Neuronal stem cell (in vitro differentiated cells): ENCODE data around the gene SLC34A3.

ENCODE experiments used
- DNase-seq: peaks from one replicate; pipeline ENCODE4 v3.0.0-alpha.2; 2013; ENCODE audit warnings: low spot score
- H2AFZ ChIP-seq: one replicate; pipeline ENCODE4 v1.6.1; 2013; ENCODE audit warnings: mild to moderate bottlenecking, low read length, inconsistent platforms
- H2AK5ac ChIP-seq: 2 replicates; pipeline ENCODE4 v1.6.1; 2013; ENCODE audit warnings: low read depth, mild to moderate bottlenecking, inconsistent platforms, low read length, moderate library complexity, mixed read lengths
- H2BK120ac ChIP-seq: 2 replicates; pipeline ENCODE4 v1.6.1; 2013; ENCODE audit warnings: low read depth, mild to moderate bottlenecking, inconsistent platforms, low read length, moderate library complexity, mixed read lengths
- H2BK12ac ChIP-seq: one replicate; pipeline ENCODE4 v1.6.1; 2013; ENCODE audit warnings: low read length, inconsistent platforms
- H2BK15ac ChIP-seq: 2 replicates; pipeline ENCODE4 v1.6.1; 2013; ENCODE audit warnings: mild to moderate bottlenecking, low read length, inconsistent platforms, mixed read lengths
- H2BK5ac ChIP-seq: one replicate; pipeline ENCODE4 v1.6.1; 2013; ENCODE audit warnings: inconsistent platforms, mild to moderate bottlenecking, low read length, moderate library complexity
- H3K14ac ChIP-seq: one replicate; pipeline ENCODE4 v1.6.1; 2013; ENCODE audit warnings: low read length, inconsistent platforms
- H3K18ac ChIP-seq: 2 replicates; pipeline ENCODE4 v1.6.1; 2013; ENCODE audit warnings: low read length, inconsistent platforms
- H3K23ac ChIP-seq: 2 replicates; pipeline ENCODE4 v1.6.1; 2013; ENCODE audit warnings: low read depth, mild to moderate bottlenecking, mixed read lengths, low read length, inconsistent platforms; ENCODE audit not compliant: poor library complexity
- H3K27ac ChIP-seq: replicated peaks from 3 replicates; pipeline ENCODE4 v1.5.1; 2013; ENCODE audit warnings: low read length, inconsistent platforms
- H3K27me3 ChIP-seq, 3 experiments: 2 replicates each; pipeline ENCODE4 v1.6.1; 2013; ENCODE audit warnings: low read length in 3 of 3, mild to moderate bottlenecking in 2 of 3, inconsistent platforms in 1 of 3, low read depth in 1 of 3, mixed read lengths in 1 of 3, moderate library complexity in 1 of 3; ENCODE audit not compliant: control insufficient read depth in 3 of 3, insufficient read depth in 3 of 3
- H3K36me3 ChIP-seq, 2 donors: replicated peaks in 1 of 2; 2 replicates each; pipeline ENCODE4 v1.6.1; 2013; ENCODE audit warnings: low read length in 2 of 2; ENCODE audit not compliant: control insufficient read depth in 2 of 2, insufficient read depth in 2 of 2
- H3K4ac ChIP-seq: 2 replicates; pipeline ENCODE4 v1.6.1; 2013; ENCODE audit warnings: inconsistent platforms, mild to moderate bottlenecking, low read length, moderate library complexity
- H3K4me1 ChIP-seq, 2 donors: 1 replicate in 1 of 2; 2 replicates in 1 of 2; pipeline ENCODE4 v1.6.1; 2013; ENCODE audit warnings: low read length in 2 of 2, low read depth in 1 of 2; ENCODE audit not compliant: control insufficient read depth in 2 of 2, insufficient read depth in 1 of 2
- H3K4me2 ChIP-seq: one replicate; pipeline ENCODE4 v1.6.1; 2013; ENCODE audit warnings: mild to moderate bottlenecking, low read length, inconsistent platforms; ENCODE audit not compliant: insufficient read depth, poor library complexity, severe bottlenecking
- H3K4me3 ChIP-seq, 2 donors: 2 replicates each; pipeline ENCODE4 v1.5.1; 2013; ENCODE audit warnings: low read length in 2 of 2, mild to moderate bottlenecking in 2 of 2, inconsistent platforms in 1 of 2, moderate library complexity in 1 of 2
- H3K79me1 ChIP-seq: one replicate; pipeline ENCODE4 v1.6.1; 2013; ENCODE audit warnings: low read depth, mild to moderate bottlenecking, inconsistent platforms, low read length, moderate library complexity
- H3K9ac ChIP-seq: one replicate; pipeline ENCODE4 v1.6.1; 2013; ENCODE audit warnings: mild to moderate bottlenecking, low read depth, low read length, inconsistent platforms; ENCODE audit not compliant: poor library complexity
- H3K9me3 ChIP-seq, 2 donors: replicated peaks in 1 of 2; 2 replicates each; pipeline versions ENCODE3 to v1.6.1; 2013; ENCODE audit warnings: low read length in 2 of 2, mild to moderate bottlenecking in 2 of 2, inconsistent platforms in 1 of 2, low read depth in 1 of 2, mixed read lengths in 1 of 2, moderate library complexity in 1 of 2; ENCODE audit not compliant: control insufficient read depth in 2 of 2, insufficient read depth in 1 of 2
- H4K8ac ChIP-seq: one replicate; pipeline ENCODE4 v1.6.1; 2013; ENCODE audit warnings: low read depth, mild to moderate bottlenecking, inconsistent platforms, low read length, moderate library complexity
- H4K91ac ChIP-seq: one replicate; pipeline ENCODE4 v1.6.1; 2013; ENCODE audit warnings: low read length, low read depth, mild to moderate bottlenecking, inconsistent platforms; ENCODE audit not compliant: poor library complexity
- WGBS, 2 donors: extraction: QIAGEN DNeasy Blood & Tissue Kit; methylation state at CpG; one replicate each; pipeline ENCODE4 v1.1.7; 2013; ENCODE audit warnings: missing lambda C conversion rate in 2 of 2, mixed read lengths in 1 of 2; ENCODE audit not compliant: insufficient read length in 2 of 2, insufficient replicate concordance in 1 of 2; ENCODE audit errors: extremely low coverage in 2 of 2; 5-methylcytosine and 5-hydroxymethylcytosine counted together

Gene SLC34A3

DNA sequence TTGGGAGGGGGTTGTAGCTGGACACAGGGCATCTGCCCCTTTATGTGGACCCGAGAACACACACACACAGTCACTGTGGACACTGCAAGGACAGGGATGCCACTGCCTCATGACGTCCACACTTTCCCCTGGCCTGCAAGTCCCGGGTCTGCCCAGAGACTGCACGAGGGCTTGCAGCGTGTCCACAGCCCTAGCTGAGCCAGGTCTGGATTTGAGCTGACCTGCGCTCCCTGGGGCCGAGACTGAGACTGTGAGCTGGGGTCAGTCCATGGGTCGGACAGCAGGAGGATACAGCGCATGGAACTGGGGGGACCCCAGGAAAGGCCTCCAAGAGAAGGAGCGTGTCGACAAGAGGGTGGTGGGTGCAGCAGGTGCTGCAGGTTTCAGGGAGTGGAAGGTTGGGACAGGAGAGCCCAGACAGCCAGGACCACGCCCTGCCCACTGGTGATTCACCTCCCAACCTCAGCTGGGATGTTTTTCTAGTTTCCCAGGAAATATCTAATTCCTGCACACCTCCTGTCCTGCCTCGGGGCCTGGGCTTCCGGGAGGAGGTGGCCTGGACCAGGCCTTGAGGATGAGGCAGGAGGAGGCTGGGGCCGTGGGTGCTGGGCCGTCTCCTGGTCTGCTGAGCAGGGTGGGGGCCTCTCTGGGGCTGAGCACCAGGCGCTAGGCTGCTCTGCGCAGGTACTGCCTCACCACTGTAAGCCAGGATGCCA is 4.2 kb upstream of the SLC34A3 start:
- Histone ChIP-seq H3K4me1 (peaks cover 9 to 15% of the 10 kb centered on the region in 2 donors), H3K27ac (no peak overlapping the region)

GRCh38 chr9:137227054-137227852 is 3.4 kb upstream of the SLC34A3 start, which contains the start of gene RNF224:
Gene RNF224 (plus strand): TSS chr9:137227502. CDS start chr9:137228336, 834 bp downstream.
- peak; percentile 74 for DNase-seq
- H2BK15ac ChIP-seq: peak within 1 kb of the TSS; percentile 95
- H2BK12ac ChIP-seq: peak within 1 kb of the TSS; percentile 22
- H3K9ac ChIP-seq: no peak within 1 kb of the TSS
- WGBS, 2 donors: no CpG with 5 or more reads among the region's 25 CpGs
- no peaks in the 10 kb centered on the region for H3K79me1 ChIP-seq
- H3K36me3 ChIP-seq: no peaks in the 10 kb centered on the region
- H3K14ac ChIP-seq: peak within 1 kb of the TSS; percentile 31
- H4K91ac ChIP-seq: peak within 1 kb of the TSS; percentile 64
- H3K23ac ChIP-seq: peak within 1 kb of the TSS; percentile 70
- H3K4ac ChIP-seq: peak within 1 kb of the TSS; percentile 76
- H3K9me3 ChIP-seq: no peaks in the 10 kb centered on the region
- peak within 1 kb of the TSS; percentile 50 for H4K8ac ChIP-seq
- H3K27me3 ChIP-seq: peaks cover under 1 to 8% (median 7%) of the 10 kb centered on the region in 3 experiments
- H2AFZ ChIP-seq: peak within 1 kb of the TSS; percentile 68
- peak within 1 kb of the TSS in 1 of 2 donors; percentile 41 for H3K4me3 ChIP-seq
- no peak within 1 kb of the TSS for H2BK120ac ChIP-seq
- no peak within 1 kb of the TSS for H2BK5ac ChIP-seq
- H3K4me2 ChIP-seq: no peak within 1 kb of the TSS
- H3K4me1 ChIP-seq: peaks cover 9 to 15% of the 10 kb centered on the region in 2 donors
- H3K18ac ChIP-seq: peak within 1 kb of the TSS; percentile 57
- H3K27ac ChIP-seq: no peak within 1 kb of the TSS
- peak within 1 kb of the TSS; percentile 75 for H2AK5ac ChIP-seq

More for the DNA sequence above, 4.2 kb upstream of the SLC34A3 start:
- Histone ChIP-seq H3K18ac (no peak overlapping the region), H3K23ac (peak overlapping the region; percentile 70), H2BK15ac (peak overlapping the region; percentile 95), H2BK120ac (no peak overlapping the region), H3K9me3 (no peaks in the 10 kb centered on the region), H3K9ac (no peak overlapping the region), H2AFZ (no peak overlapping the region), H3K4me3 (peak overlapping the region in 1 of 2 donors; percentile 41), H3K36me3 (no peaks in the 10 kb centered on the region), H3K4ac (peak overlapping the region; percentile 76), H2BK12ac (no peak overlapping the region), H4K91ac (peak overlapping the region; percentile 64), H2AK5ac (peak overlapping the region; percentile 60), H3K14ac (no peak overlapping the region), H2BK5ac (no peak overlapping the region), H3K4me2 (no peak overlapping the region), H3K27me3 (peaks cover 3 to 10% (median 4%) of the 10 kb centered on the region in 3 experiments), H3K79me1 (no peaks in the 10 kb centered on the region), H4K8ac (no peak overlapping the region)
- WGBS, 2 donors: no CpG with 5 or more reads among the region's 18 CpGs
- DNase-seq: no peak

GRCh38 chr9:137227853-137228505 is 2.7 kb upstream of the SLC34A3 start:
- Histone ChIP-seq H2AK5ac (peak overlapping the region; percentile 75), H4K8ac (no peak overlapping the region), H2BK120ac (no peak overlapping the region), H2BK12ac (peak overlapping the region; percentile 10), H3K4me2 (no peak overlapping the region), H3K9me3 (no peaks in the 10 kb centered on the region), H3K36me3 (no peaks in the 10 kb centered on the region), H3K14ac (peak overlapping the region; percentile 21), H3K23ac (no peak overlapping the region), H3K79me1 (no peaks in the 10 kb centered on the region), H3K18ac (no peak overlapping the region), H4K91ac (no peak overlapping the region), H3K4ac (no peak overlapping the region), H2BK5ac (no peak overlapping the region), H2BK15ac (no peak overlapping the region), H3K9ac (no peak overlapping the region), H3K27ac (no peak overlapping the region), H3K4me3 (no peak overlapping the region), H2AFZ (no peak overlapping the region), H3K27me3 (peaks cover 0 to 7% (median under 1%) of the 10 kb centered on the region in 3 experiments), H3K4me1 (peaks cover 4 to 10% of the 10 kb centered on the region in 2 donors)
- WGBS, 2 donors: no CpG with 5 or more reads among the region's 18 CpGs
- DNase-seq: no peak
